ENCODE data around the gene PLEKHD1.

GRCh38 chr14:69481815-69482568, 2.5 kb upstream of the PLEKHD1 start:
- TF ChIP-seq CTCF (IDR thresholded peaks at IDR 0.05 in 2 of 3, conservative IDR thresholded peaks at IDR 0.05 in 1 of 3; ENCODE audit: borderline replicate concordance in 1 of 3, insufficient read depth in 1 of 3, low read depth in 2 of 3, low read length in 2 of 3) = no peak
- TF ChIP-seq POLR2AphosphoS5 (IDR thresholded peaks at IDR 0.05; ENCODE audit: low read depth, low read length) = no peak
- TF ChIP-seq CEBPB (IDR thresholded peaks at IDR 0.05; ENCODE audit: low read depth) = no peak
- TF ChIP-seq POLR2A (IDR thresholded peaks at IDR 0.05; ENCODE audit: borderline replicate concordance, extremely low read depth, insufficient read depth, insufficient read length) = no peak
- no peak for TF ChIP-seq EZH2 (IDR thresholded peaks at IDR 0.05)
- TF ChIP-seq ZBTB33 (IDR thresholded peaks at IDR 0.05; ENCODE audit: extremely low read depth, insufficient replicate concordance, low read length) = no peak
- TF ChIP-seq ELF1 (IDR thresholded peaks at IDR 0.05; ENCODE audit: borderline replicate concordance, low read depth) = no peak
- no peak for TF ChIP-seq YY1 (IDR thresholded peaks at IDR 0.05; ENCODE audit: extremely low read depth, insufficient replicate concordance, low read depth, low read length)
- no peak for TF ChIP-seq EGR1 (IDR thresholded peaks at IDR 0.05; ENCODE audit: low read depth)
- TF ChIP-seq JUND (IDR thresholded peaks at IDR 0.05) = no peak
- no peak for TF ChIP-seq TCF7L2 (IDR thresholded peaks at IDR 0.05; ENCODE audit: borderline replicate concordance, extremely low read depth, insufficient read depth, insufficient read length)
- no peak for TF ChIP-seq MAX (IDR thresholded peaks at IDR 0.05)

All from HCT116 (cell line).